ENCODE results near the gene LRRIQ1. TPM values are rescaled to one million over a fixed set of nuclear protein-coding genes. Genes with fewer than 3 reads are reported as not detected.

The LRRIQ1 gene
- total and polyA plus RNA-seq, 2 experiments from 2014 or later: 1.4 to 4.0 TPM

GRCh38 chr12:85060916-85061315 is 24.8 kb downstream of the LRRIQ1 start:
- ATAC-seq: no peak
- H3K27ac Mint-ChIP-seq: no peak overlapping the region
- no peaks in the 10 kb centered on the region for H3F3A ChIP-seq (replicated peaks; ENCODE audit: low read depth)
- no peaks in the 10 kb centered on the region for H3K27me3 Mint-ChIP-seq (ENCODE audit: insufficient read depth, low read depth, poor library complexity)
- H3K4me3 ChIP-seq: no peak overlapping the region
- no peaks in the 10 kb centered on the region for H3K27me3 ChIP-seq (ENCODE audit: insufficient read depth)
- no peak overlapping the region for H3K4me2 ChIP-seq
- no peak for TF ChIP-seq ZNF462 (CRISPR knock-in tag; IDR thresholded peaks at IDR 0.05)
- TF ChIP-seq NANOG (IDR thresholded peaks at IDR 0.05; ENCODE audit: borderline replicate concordance): no peak
- no peak for TF ChIP-seq ZNF331 (CRISPR knock-in tag; IDR thresholded peaks at IDR 0.05; ENCODE audit: low read depth)
- TF ChIP-seq CREB1 (CRISPR knock-in tag; IDR thresholded peaks at IDR 0.05; ENCODE audit: low read depth): no peak
- no peak for TF ChIP-seq REST (IDR thresholded peaks at IDR 0.05; ENCODE audit: unreplicated experiment)
- TF ChIP-seq EZH2 (IDR thresholded peaks at IDR 0.05; ENCODE audit: low read depth, unreplicated experiment): no peak
- no peak for TF ChIP-seq ETS1 (IDR thresholded peaks at IDR 0.05)
- TF ChIP-seq POLR2AphosphoS5 (IDR thresholded peaks at IDR 0.05; ENCODE audit: low read depth): no peak
- no peak for TF ChIP-seq EZH2phosphoT487 (IDR thresholded peaks at IDR 0.05; ENCODE audit: unreplicated experiment)
- no peak for TF ChIP-seq ZNF114 (CRISPR knock-in tag; IDR thresholded peaks at IDR 0.05)
- no peak overlapping the region for H3K27ac ChIP-seq (ENCODE audit: low read depth)
- no peaks in the 10 kb centered on the region for H3K9me2 ChIP-seq (ENCODE audit: insufficient read depth)
- no peaks in the 10 kb centered on the region for H3K36me3 Mint-ChIP-seq (ENCODE audit: low read depth)
- H3K4me1 Mint-ChIP-seq: no peaks in the 10 kb centered on the region
- no peak overlapping the region for H2AFZ ChIP-seq
- no peak for DNase-seq (ENCODE audit: low spot score)
- no peaks in the 10 kb centered on the region for H3K9me3 Mint-ChIP-seq
- H3K4me1 ChIP-seq (ENCODE audit: insufficient read depth): no peaks in the 10 kb centered on the region
- no peak overlapping the region for H3K4me3 Mint-ChIP-seq
- no peaks in the 10 kb centered on the region for H3K79me2 ChIP-seq (replicated peaks; ENCODE audit: insufficient read depth)
- no peaks in the 10 kb centered on the region for H4K20me1 ChIP-seq (replicated peaks; ENCODE audit: insufficient read depth)
- H3K36me3 ChIP-seq (ENCODE audit: insufficient read depth): no peaks in the 10 kb centered on the region

All from GM23338 (cell line).